Psoas muscle (tissue), 8 donors: ENCODE results near the gene VPS33B. TPM values are rescaled to one million over a fixed set of nuclear protein-coding genes. Genes with fewer than 3 reads are reported as not detected.

Experiments used
- ATAC-seq, 4 donors: fragments of 200-7000 bp; cut with Tn5 transposase; one replicate each; pipeline ENCODE4 v1.9.1; 2020; ENCODE audit warnings: moderate library complexity in 3 of 4, mild to moderate bottlenecking in 2 of 4
- DNase-seq, 2 donors: peaks; one replicate each; pipeline ENCODE4 v3.0.0-alpha.2; 2020
- H3K27ac ChIP-seq: fragments of 200-600 bp; one replicate; pipeline ENCODE4 v1.8.0; 2022
- H3K27me3 ChIP-seq, 3 donors: fragments of 200-600 bp in 1 of 3; one replicate each; pipeline versions ENCODE4 v1.6.1 to v1.8.0; 2013 to 2022; ENCODE audit warnings: low read length in 2 of 3, mild to moderate bottlenecking in 2 of 3, moderate library complexity in 1 of 3; ENCODE audit not compliant: insufficient read depth in 3 of 3
- H3K36me3 ChIP-seq, 2 donors: fragments of 200-600 bp in 1 of 2; one replicate each; pipeline versions ENCODE4 v1.6.1 to v1.8.0; 2013 to 2022; ENCODE audit warnings: low read depth in 1 of 2, mild to moderate bottlenecking in 1 of 2, moderate library complexity in 1 of 2; ENCODE audit not compliant: insufficient read depth in 1 of 2
- H3K4me1 ChIP-seq: fragments of 200-600 bp; one replicate; pipeline ENCODE4 v1.8.0; 2022
- H3K4me3 ChIP-seq: fragments of 200-600 bp; one replicate; pipeline ENCODE4 v1.8.0; 2022; ENCODE audit warnings: mild to moderate bottlenecking
- H3K9me3 ChIP-seq: fragments of 200-600 bp; one replicate; pipeline ENCODE4 v1.8.0; 2022
- CTCF ChIP-seq: fragments of 200-600 bp; IDR thresholded peaks from one replicate; pipeline ENCODE4 v1.8.0; 2022; ENCODE audit warnings: antibody characterized with exemption
- WGBS, 3 donors: extraction: QIAGEN DNeasy Blood & Tissue Kit; methylation state at CpG; one replicate each; pipeline versions ENCODE4 v1.1.6 to v1.1.7; 2013; 5-methylcytosine and 5-hydroxymethylcytosine counted together
- intact Hi-C, 2 donors: fragments of 100-400 bp; cut with DNase I; formaldehyde crosslinking; loops; one replicate each; pipeline versions ENCODE4 v1.11.0 to v1.14.2; 2022
- polyA plus RNA-seq, 3 donors: library from polyadenylated mRNA; stranded (reverse); fragments of 200-250 nt; gene quantifications; one replicate each; pipeline ENCODE4 v1.2.3, GENCODE V29; 2013
- total RNA-seq, 4 donors: library from RNA; stranded (reverse); fragmentation: NEBNext Ultra II Directional in 2 of 4; extraction: Animal tissue kit (Norgen Biotek cat#: 25700) in 2 of 4; gene quantifications; one replicate each; pipeline versions ENCODE4 v1.2.1 to v1.2.4, GENCODE V29; 2021 to 2023
- donor health status: healthy with polysubstance abuse.
- donor health status: DM: no; HTN: no; CAD: no; lungs with moderate emphysema.
- donor health status: Bipolar disorder and iron deficiency.
- donor health status: healthy.
- donor health status: DM: yes; HTN: yes; CAD: no.
- donor health status: DM: no; HTN: no; CAD: no.
- donor health status: DM: no; HTN: no; CAD: no.
- donor health status: DM: yes; HTN: yes; CAD: no.

VPS33B gene
- total and polyA plus RNA-seq, 7 donors, result 3.2 to 7.5 (median 4.9) TPM

- WGBS, 3 donors, result 69 to 88% (median 78%) methylated on average over 8 of the region's 8 CpGs
- no peaks in the 10 kb centered on the region for H3K4me1 ChIP-seq
- no peak for ATAC-seq
- no peak overlapping the region for H3K27ac ChIP-seq
- no peak for TF ChIP-seq CTCF
- no peak for DNase-seq
- intact Hi-C loops, result no loop called here
- no peak overlapping the region for H3K4me3 ChIP-seq
- no peaks in the 10 kb centered on the region for H3K36me3 ChIP-seq
- no peaks in the 10 kb centered on the region for H3K27me3 ChIP-seq
- no peaks in the 10 kb centered on the region for H3K9me3 ChIP-seq
Measured at GRCh38 chr15:91040856-91041255, 18.5 kb upstream of the VPS33B start.

GRCh38 chr15:91039996-91040395 lies 17.6 kb upstream of the VPS33B start:
- no peaks in the 10 kb centered on the region for H3K4me1 ChIP-seq
- no peaks in the 10 kb centered on the region for H3K9me3 ChIP-seq
- no peak for DNase-seq
- 66 to 76% (median 74%) methylated on average over 3 of the region's 3 CpGs for WGBS, 3 donors
- no peaks in the 10 kb centered on the region for H3K27me3 ChIP-seq
- H3K4me3 ChIP-seq, result no peak overlapping the region
- no peak overlapping the region for H3K27ac ChIP-seq
- intact Hi-C loops, result no loop called here
- no peak for TF ChIP-seq CTCF
- no peaks in the 10 kb centered on the region for H3K36me3 ChIP-seq
- ATAC-seq, result no peak

- 41 to 44% (median 42%) methylated on average over 12 of the region's 12 CpGs for WGBS, 3 donors
- DNase-seq (peak; percentile 41 to 66), ATAC-seq (peak in 3 of 4 donors; percentile 59 to 70 (median 67))
- H3K4me3 ChIP-seq, result no peak overlapping the region
- no peaks in the 10 kb centered on the region for H3K4me1 ChIP-seq
- H3K9me3 ChIP-seq, result no peaks in the 10 kb centered on the region
- no peaks in the 10 kb centered on the region for H3K36me3 ChIP-seq
- no peaks in the 10 kb centered on the region for H3K27me3 ChIP-seq
- no peak overlapping the region for H3K27ac ChIP-seq
- peak; percentile 58 for TF ChIP-seq CTCF
- intact Hi-C loops, result loop anchor here in 1 of 2 donors (5.0 kb wide), 1 partner anchor 76 kb away; no protein-coding TSS in a partner anchor
Measured at GRCh38 chr15:91032919-91033803, 10.8 kb upstream of the VPS33B start.

- no peak overlapping the region for H3K27ac ChIP-seq
- no peaks in the 10 kb centered on the region for H3K4me1 ChIP-seq
- no peak for TF ChIP-seq CTCF
- no peak for DNase-seq
- no peak for ATAC-seq
- intact Hi-C loops, result loop anchor here in 1 of 2 donors (5.0 kb wide), 1 partner anchor 74 kb away; no protein-coding TSS in a partner anchor
- H3K9me3 ChIP-seq, result no peaks in the 10 kb centered on the region
- no peaks in the 10 kb centered on the region for H3K36me3 ChIP-seq
- no peak overlapping the region for H3K4me3 ChIP-seq
- 75 to 80% (median 77%) methylated on average over 10 of the region's 10 CpGs for WGBS, 3 donors
- no peaks in the 10 kb centered on the region for H3K27me3 ChIP-seq
Measured at GRCh38 chr15:91031796-91032195, 9.4 kb upstream of the VPS33B start.
